Neutrophil (primary cell): ENCODE measurements around the gene FOXF2.

ENCODE experiments used
- H3K27ac ChIP-seq: fragments of 200-600 bp; sonication (generic); 2 replicates; pipeline ENCODE4 v1.5.1; 2016; ENCODE audit warnings: mild to moderate bottlenecking, moderate library complexity
- H3K27me3 ChIP-seq: fragments of 200-600 bp; sonication (generic); 2 replicates; pipeline ENCODE4 v1.6.0; 2016; ENCODE audit warnings: mild to moderate bottlenecking
- H3K36me3 ChIP-seq: fragments of 200-600 bp; sonication (generic); 2 replicates; pipeline ENCODE4 v1.5.1; 2017
- H3K4me1 ChIP-seq, 2 experiments: fragments of 200-600 bp in 1 of 2; sonication (generic) in 1 of 2; 1 replicate in 1 of 2; 2 replicates in 1 of 2; pipeline versions ENCODE4 v1.5.1 to v1.6.1; 2013 to 2016; ENCODE audit warnings: low read depth in 1 of 2, low read length in 1 of 2, mild to moderate bottlenecking in 1 of 2, moderate library complexity in 1 of 2; ENCODE audit not compliant: control insufficient read depth in 1 of 2, insufficient read depth in 1 of 2
- H3K4me3 ChIP-seq, 2 experiments: fragments of 200-600 bp in 1 of 2; sonication (generic) in 1 of 2; 1 replicate in 1 of 2; 2 replicates in 1 of 2; pipeline ENCODE4 v1.5.1; 2013 to 2016; ENCODE audit warnings: low read depth in 1 of 2, low read length in 1 of 2, mild to moderate bottlenecking in 1 of 2, moderate library complexity in 1 of 2
- H3K9me3 ChIP-seq: fragments of 200-600 bp; sonication (generic); 2 replicates; pipeline ENCODE4 v1.5.1; 2016
- TF ChIP-seq, protein P1 (sequence below): fragments of 200-600 bp; sonication (generic); IDR thresholded peaks from 2 replicates; pipeline ENCODE4 v1.5.1; 2016; ENCODE audit warnings: antibody characterized with exemption

FOXF2 gene

DNA sequence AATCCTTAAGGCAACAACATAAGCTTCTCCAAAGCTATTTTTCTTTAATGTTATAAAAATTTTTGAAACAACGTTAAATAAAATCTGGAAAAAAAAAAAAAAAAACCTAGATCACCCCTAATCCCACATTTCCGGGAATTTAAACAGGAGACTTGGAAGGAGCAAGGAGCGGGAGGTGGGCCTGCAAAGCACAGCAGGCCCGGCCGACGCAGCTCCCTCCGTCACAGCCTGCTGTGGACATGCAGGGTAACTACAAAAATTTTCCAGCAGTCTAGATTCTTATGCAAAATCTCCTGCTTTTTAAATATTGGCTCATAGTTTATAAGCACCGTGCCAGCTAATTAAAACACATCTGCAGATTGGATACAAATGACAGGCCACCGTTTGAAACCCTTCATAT is 23.5 kb downstream of the FOXF2 start:
- TF ChIP-seq, protein P1, sequence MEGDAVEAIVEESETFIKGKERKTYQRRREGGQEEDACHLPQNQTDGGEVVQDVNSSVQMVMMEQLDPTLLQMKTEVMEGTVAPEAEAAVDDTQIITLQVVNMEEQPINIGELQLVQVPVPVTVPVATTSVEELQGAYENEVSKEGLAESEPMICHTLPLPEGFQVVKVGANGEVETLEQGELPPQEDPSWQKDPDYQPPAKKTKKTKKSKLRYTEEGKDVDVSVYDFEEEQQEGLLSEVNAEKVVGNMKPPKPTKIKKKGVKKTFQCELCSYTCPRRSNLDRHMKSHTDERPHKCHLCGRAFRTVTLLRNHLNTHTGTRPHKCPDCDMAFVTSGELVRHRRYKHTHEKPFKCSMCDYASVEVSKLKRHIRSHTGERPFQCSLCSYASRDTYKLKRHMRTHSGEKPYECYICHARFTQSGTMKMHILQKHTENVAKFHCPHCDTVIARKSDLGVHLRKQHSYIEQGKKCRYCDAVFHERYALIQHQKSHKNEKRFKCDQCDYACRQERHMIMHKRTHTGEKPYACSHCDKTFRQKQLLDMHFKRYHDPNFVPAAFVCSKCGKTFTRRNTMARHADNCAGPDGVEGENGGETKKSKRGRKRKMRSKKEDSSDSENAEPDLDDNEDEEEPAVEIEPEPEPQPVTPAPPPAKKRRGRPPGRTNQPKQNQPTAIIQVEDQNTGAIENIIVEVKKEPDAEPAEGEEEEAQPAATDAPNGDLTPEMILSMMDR = no peak
- Histone ChIP-seq H3K27ac (no peak overlapping the region), H3K27me3 (peaks cover 90% of the 10 kb centered on the region), H3K36me3 (no peaks in the 10 kb centered on the region), H3K9me3 (no peaks in the 10 kb centered on the region), H3K4me3 (no peak overlapping the region), H3K4me1 (peaks cover 0 to under 1% of the 10 kb centered on the region in 2 experiments)

DNA sequence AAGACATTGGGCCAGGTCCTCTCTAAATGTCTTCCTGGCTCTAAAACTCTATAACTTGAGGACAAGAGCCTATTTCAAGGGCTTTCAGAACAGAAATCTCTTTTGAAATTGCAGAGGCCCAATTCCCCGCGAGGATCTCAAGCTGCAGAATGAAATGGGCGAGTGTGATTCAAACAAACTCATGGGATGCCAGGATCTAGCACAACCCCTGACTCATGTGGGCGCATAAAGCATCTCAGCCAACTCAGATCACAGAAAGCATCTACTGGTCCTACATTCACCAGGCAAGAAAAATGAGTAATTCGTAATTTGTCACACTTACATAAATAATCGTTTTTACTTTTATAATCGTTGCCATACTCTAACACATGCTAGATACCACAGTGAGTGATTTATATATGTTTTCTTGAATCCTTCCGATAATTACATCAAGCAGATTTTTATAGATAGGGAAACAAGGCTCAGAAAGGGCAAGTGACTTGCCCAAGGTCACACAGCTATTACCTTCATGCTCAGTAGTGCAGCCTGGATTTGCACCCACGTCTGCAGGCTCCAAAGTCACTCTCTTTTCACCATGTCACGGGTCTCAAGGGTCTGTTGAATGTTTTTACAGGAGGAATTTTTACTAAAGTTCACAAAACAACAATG is 26.2 kb downstream of the FOXF2 start:
- no peak overlapping the region for H3K4me3 ChIP-seq
- H3K9me3 ChIP-seq = no peaks in the 10 kb centered on the region
- TF ChIP-seq, protein P1 = no peak
- no peak overlapping the region for H3K27ac ChIP-seq
- H3K36me3 ChIP-seq = no peaks in the 10 kb centered on the region
- H3K27me3 ChIP-seq = peaks cover 69% of the 10 kb centered on the region
- no peaks in the 10 kb centered on the region for H3K4me1 ChIP-seq

DNA sequence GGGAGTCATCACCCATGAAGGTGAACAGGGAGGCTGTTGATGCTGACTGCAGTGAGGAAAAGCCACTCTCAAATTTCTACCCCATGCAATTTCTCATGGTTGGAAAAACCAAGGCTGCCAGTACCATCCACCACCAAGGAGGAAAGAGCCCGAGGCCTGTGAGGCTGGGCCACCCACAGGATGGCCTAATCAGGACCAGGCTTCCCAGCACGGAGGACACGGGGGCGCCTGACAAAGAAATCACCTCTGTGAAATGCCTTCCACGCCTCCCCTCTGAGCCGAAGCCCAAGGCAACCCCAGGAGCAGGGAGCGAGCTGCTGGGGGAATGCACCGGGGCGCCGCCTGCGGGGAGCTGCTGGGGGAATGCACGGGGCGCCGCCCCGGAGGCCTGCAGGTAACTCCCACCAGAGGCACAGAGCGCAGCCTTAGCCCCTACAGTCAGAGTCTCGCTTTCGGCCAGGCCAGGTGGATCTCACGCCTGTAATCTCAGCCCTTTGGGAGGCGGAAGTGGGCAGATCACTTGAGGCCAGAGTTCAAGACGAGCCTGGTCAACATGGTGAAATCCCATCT is 26.9 kb downstream of the FOXF2 start:
- Histone ChIP-seq H3K27ac (no peak overlapping the region), H3K36me3 (no peaks in the 10 kb centered on the region), H3K4me3 (no peak overlapping the region), H3K4me1 (no peaks in the 10 kb centered on the region), H3K27me3 (peaks cover 62% of the 10 kb centered on the region), H3K9me3 (no peaks in the 10 kb centered on the region)
- TF ChIP-seq, protein P1 = no peak

DNA sequence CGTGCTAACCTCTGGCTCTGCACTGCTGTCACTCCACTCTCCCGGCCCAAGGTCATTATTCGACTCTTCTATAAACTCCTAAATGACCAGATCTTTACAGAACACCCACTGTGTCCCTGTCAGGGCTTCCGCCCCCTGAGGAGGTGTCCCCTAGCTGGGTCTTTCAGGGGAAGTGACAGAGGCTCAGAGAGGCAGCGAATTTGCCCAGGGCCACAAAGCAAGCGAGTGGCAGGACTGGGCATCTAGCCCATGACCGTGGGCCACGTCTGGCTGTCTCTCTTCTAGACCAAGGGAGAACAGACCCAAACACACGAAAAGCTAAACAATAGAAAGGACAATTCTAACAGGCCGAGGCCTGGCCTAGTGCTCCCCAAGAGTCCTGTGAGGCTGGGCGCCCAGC is 27.4 kb downstream of the FOXF2 start:
- Histone ChIP-seq H3K27ac (no peak overlapping the region), H3K27me3 (peaks cover 56% of the 10 kb centered on the region), H3K4me3 (no peak overlapping the region), H3K9me3 (no peaks in the 10 kb centered on the region), H3K4me1 (no peaks in the 10 kb centered on the region), H3K36me3 (no peaks in the 10 kb centered on the region)
- TF ChIP-seq, protein P1 = no peak

- H3K36me3 ChIP-seq = no peaks in the 10 kb centered on the region
- no peaks in the 10 kb centered on the region for H3K4me1 ChIP-seq
- H3K27me3 ChIP-seq = peaks cover 54% of the 10 kb centered on the region
- H3K4me3 ChIP-seq = no peak overlapping the region
- TF ChIP-seq, protein P1 = no peak
- no peaks in the 10 kb centered on the region for H3K9me3 ChIP-seq
- no peak overlapping the region for H3K27ac ChIP-seq
Observed at GRCh38 chr6:1417718-1418117, 28.3 kb downstream of the FOXF2 start.
